GM19438 (cell line): Measurements from ENCODE around the gene SEC22C.

Experiments used
- ATAC-seq: cut with Tn5 transposase; IDR thresholded peaks from one replicate; pipeline ENCODE4 v1.9.1; 2021; ENCODE audit warnings: low read depth; ENCODE audit not compliant: unreplicated experiment

SEC22C gene

GRCh38 chr3:42501321-42501680 lies 80.5 kb downstream of the SEC22C start:
- ATAC-seq, result no peak

- no peak for ATAC-seq
These were observed 80.9 kb downstream of the SEC22C start for GRCh38 chr3:42500909-42501308.

- ATAC-seq, result no peak
These were observed 81.7 kb downstream of the SEC22C start for GRCh38 chr3:42500091-42500490.

- ATAC-seq, result no peak
These were observed 82.3 kb downstream of the SEC22C start for GRCh38 chr3:42499478-42499871.

- ATAC-seq, result no peak
These were observed 82.8 kb downstream of the SEC22C start for GRCh38 chr3:42498791-42499477.

- no peak for ATAC-seq
These were observed 83.7 kb downstream of the SEC22C start for GRCh38 chr3:42498034-42498433.
